Ovary (tissue), 9 donors: ENCODE measurements around the gene CALR3. TPM values are rescaled to one million over a fixed set of nuclear protein-coding genes. Genes with fewer than 3 reads are reported as not detected.
"Not testable (repeated sequence)": the region's sequence is repeated elsewhere in the genome, so short reads cannot be mapped to it uniquely, and the experiment has no call there.

Source experiments
- DNase-seq, 5 donors: peaks; one replicate each; pipeline ENCODE4 v3.0.0-alpha.2; 2019 to 2020
- H3K27ac ChIP-seq, 2 donors: fragments of 200-600 bp; one replicate each; pipeline versions ENCODE4 v1.5.1 to v1.8.0; 2019 to 2022
- H3K27me3 ChIP-seq: fragments of 200-600 bp; one replicate; pipeline ENCODE4 v1.8.0; 2022
- H3K36me3 ChIP-seq: fragments of 200-600 bp; sonication (generic); one replicate; pipeline ENCODE4 v1.5.1; 2019
- H3K4me1 ChIP-seq: one replicate; pipeline ENCODE4 v1.8.1; 2013; ENCODE audit warnings: mild to moderate bottlenecking, moderate library complexity; ENCODE audit not compliant: insufficient read depth
- H3K4me3 ChIP-seq: fragments of 200-600 bp; sonication (generic); one replicate; pipeline ENCODE4 v1.5.1; 2017
- H3K9me3 ChIP-seq, 2 donors: fragments of 200-600 bp in 1 of 2; sonication (generic) in 1 of 2; one replicate each; pipeline versions ENCODE4 v1.5.1 to v1.8.1; 2013 to 2019; ENCODE audit warnings: mild to moderate bottlenecking in 1 of 2, moderate library complexity in 1 of 2
- CTCF ChIP-seq, 3 donors: fragments of 450-650 bp in 2 of 3; fragments of 200-600 bp in 1 of 3; IDR thresholded peaks; one replicate each; pipeline versions ENCODE4 v1.5.1 to v1.8.0; 2016 to 2022; ENCODE audit warnings: antibody characterized with exemption in 3 of 3, mild to moderate bottlenecking in 1 of 3
- EP300 ChIP-seq: sonication (generic); formaldehyde crosslinking; IDR thresholded peaks from one replicate; pipeline ENCODE4 v1.6.1; 2017; ENCODE audit warnings: antibody characterized with exemption
- POLR2A ChIP-seq: fragments of 450-650 bp; IDR thresholded peaks from one replicate; pipeline ENCODE4 v1.6.1; 2017; ENCODE audit warnings: antibody characterized with exemption, mild to moderate bottlenecking, moderate library complexity
- WGBS, 3 donors: extraction: QIAGEN DNeasy Blood & Tissue Kit in 1 of 3; methylation state at CpG; one replicate each; pipeline versions ENCODE4 v1.1.5 to v1.1.7; 2013 to 2017; 5-methylcytosine and 5-hydroxymethylcytosine counted together
- intact Hi-C, 4 donors: fragments of 100-400 bp; cut with DNase I; formaldehyde crosslinking; loops; one replicate each; pipeline versions ENCODE4 v1.11.0 to v1.15.1; 2022 to 2023
- polyA plus RNA-seq, 2 donors: library from polyadenylated mRNA; stranded (reverse); fragments of 200-250 nt in 1 of 2; fragments of 350-450 nt in 1 of 2; fragmentation: Illumina TruSeq in 1 of 2; extraction: RNeasy Lipid Tissue Mini Kit (QIAGEN cat#74804) in 1 of 2; gene quantifications; one replicate each; pipeline ENCODE4 v1.2.3, GENCODE V29; 2013 to 2014
- total RNA-seq, 7 donors: library from RNA; depleted of rRNA in 2 of 7; stranded (reverse); fragments of >200 nt in 2 of 7; fragmentation: NEBNext Ultra II Directional in 3 of 7; extraction: Animal tissue kit (Norgen Biotek cat#: 25700) in 3 of 7; gene quantifications; one replicate each; pipeline versions ENCODE4 v1.1.0 to v1.2.4, GENCODE V29; 2016 to 2023
- donor health status: DM: no; HTN: no; CAD: no; lungs with moderate emphysema.
- donor health status: DM: no; HTN: no; CAD: no.
- donor health status: Bipolar disorder and iron deficiency.
- donor health status: DM: yes; HTN: yes; CAD: no.
- donor health status: DM: no; HTN: no; CAD: no.
- donor health status: DM: yes; HTN: yes; CAD: no.

The CALR3 gene
- total and polyA plus RNA-seq, 9 donors = not detected

- H3K4me3 ChIP-seq = peak overlapping the region; percentile 91
- no peaks in the 10 kb centered on the region for H3K9me3 ChIP-seq
- H3K4me1 ChIP-seq = no peaks in the 10 kb centered on the region
- TF ChIP-seq CTCF (IDR thresholded peaks at IDR 0.05) (no peak), POLR2A (no peak), EP300 (no peak)
- peak overlapping the region in 1 of 2 donors; percentile 3 for H3K27ac ChIP-seq
- no peaks in the 10 kb centered on the region for H3K27me3 ChIP-seq
- intact Hi-C loops = no loop called here
- 1% methylated on average over 49 to 67 of the region's 67 CpGs for WGBS, 3 donors
- DNase-seq = peak in 1 of 5 donors; percentile 28
- no peaks in the 10 kb centered on the region for H3K36me3 ChIP-seq
Observed at GRCh38 chr19:16470911-16471811, 24.8 kb downstream of the CALR3 start.

DNA sequence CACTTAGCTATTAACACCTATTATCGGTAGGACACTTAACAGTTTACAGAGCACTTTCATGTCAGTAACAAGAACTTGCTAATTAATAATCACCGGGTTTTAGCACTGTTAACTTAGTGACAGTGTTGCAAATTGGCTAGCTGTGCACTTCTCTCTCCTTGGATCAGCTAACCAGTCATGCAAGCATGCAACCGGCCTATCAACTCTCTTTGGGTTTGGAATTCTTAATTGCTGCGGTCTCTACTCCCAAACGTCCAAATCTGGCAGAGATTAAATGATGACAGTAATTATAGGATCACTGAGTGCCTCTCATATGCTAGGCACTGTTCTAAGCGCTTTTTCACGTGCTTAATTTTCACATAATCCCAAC is 25.4 kb downstream of the CALR3 start:
- H3K27ac ChIP-seq = no peak overlapping the region
- H3K4me1 ChIP-seq = no peaks in the 10 kb centered on the region
- no peak for TF ChIP-seq EP300

GRCh38 chr19:16467581-16467980 is 28.4 kb downstream of the CALR3 start:
- Histone ChIP-seq H3K27me3 (no peaks in the 10 kb centered on the region), H3K9me3 (no peaks in the 10 kb centered on the region), H3K27ac (no peak overlapping the region), H3K36me3 (no peaks in the 10 kb centered on the region), H3K4me3 (no peak overlapping the region), H3K4me1 (peaks cover 13% of the 10 kb centered on the region)
- no peak for DNase-seq
- no peak for TF ChIP-seq CTCF (IDR thresholded peaks at IDR 0.05)
- TF ChIP-seq POLR2A = no peak
- TF ChIP-seq EP300 = no peak
- WGBS, 3 donors = 69 to 83% (median 69%) methylated on average over 6 of the region's 6 CpGs
- intact Hi-C loops = no loop called here

More for the DNA sequence above, 25.4 kb downstream of the CALR3 start:
- Histone ChIP-seq H3K9me3 (no peaks in the 10 kb centered on the region), H3K36me3 (no peaks in the 10 kb centered on the region), H3K4me3 (peak overlapping the region; percentile 91), H3K27me3 (no peaks in the 10 kb centered on the region)
- intact Hi-C loops = no loop called here
- WGBS, 3 donors = 14 to 20% (median 17%) methylated on average over 7 of the region's 7 CpGs
- no peak for DNase-seq

DNA sequence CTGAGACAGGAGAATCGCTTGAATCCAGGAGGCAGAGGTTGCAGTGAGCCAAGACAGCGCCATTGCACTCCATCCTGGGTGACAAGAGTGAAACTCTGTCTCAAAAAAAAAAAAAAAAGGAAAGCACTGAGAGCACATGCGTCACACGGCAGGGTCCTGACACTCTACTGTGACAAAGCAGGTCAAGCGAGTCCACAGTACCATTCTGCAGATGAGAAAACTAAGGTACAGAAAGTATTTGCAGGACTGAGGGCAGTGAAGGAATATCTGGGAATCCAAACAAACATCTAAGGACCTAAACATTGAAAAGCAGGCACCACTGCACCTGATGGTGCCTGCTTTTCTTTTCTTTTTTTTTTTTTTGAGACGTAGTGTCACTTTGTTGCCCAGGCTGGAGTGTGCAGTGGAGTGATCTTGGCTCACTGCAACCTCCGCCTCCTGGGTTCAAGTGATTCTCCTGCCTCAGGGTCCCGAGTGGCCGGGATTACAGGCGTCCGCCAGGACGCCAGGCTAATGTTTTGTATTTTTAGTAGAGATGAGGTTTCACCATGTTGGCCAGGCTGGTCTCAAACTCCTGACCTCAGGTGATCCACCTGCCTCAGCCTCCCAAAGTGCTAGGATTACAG is 29.1 kb downstream of the CALR3 start:
- H3K36me3 ChIP-seq, DNase-seq, intact Hi-C loops, H3K4me3 ChIP-seq, H3K9me3 ChIP-seq, H3K27ac ChIP-seq, H3K27me3 ChIP-seq: not testable (repeated sequence)
- H3K4me1 ChIP-seq = peaks cover 13% of the 10 kb centered on the region
- 81 to 90% (median 84%) methylated on average over 12 of the region's 12 CpGs for WGBS, 3 donors

DNA sequence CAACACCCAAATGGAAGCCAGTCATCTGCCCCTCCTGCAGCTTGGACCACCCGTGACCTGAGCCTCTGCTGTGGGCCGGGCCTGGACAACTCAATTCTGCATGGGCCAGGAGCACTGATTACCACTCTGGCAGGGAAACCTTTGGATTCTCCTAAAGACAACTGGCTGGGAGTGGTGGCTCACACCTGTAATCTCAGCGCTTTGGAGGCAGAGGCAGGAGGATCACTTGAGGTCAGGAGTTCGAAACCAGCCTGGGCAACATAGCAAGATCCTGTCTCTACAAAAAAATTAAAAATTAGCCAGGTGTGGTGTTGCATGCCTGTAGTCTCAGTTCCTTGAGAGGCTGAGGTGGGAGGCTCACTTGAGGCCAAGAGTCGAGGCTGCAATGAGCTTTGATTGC is 30.7 kb downstream of the CALR3 start:
- no peak overlapping the region for H3K4me3 ChIP-seq
- DNase-seq = no peak
- no peaks in the 10 kb centered on the region for H3K36me3 ChIP-seq
- peaks cover 13% of the 10 kb centered on the region for H3K4me1 ChIP-seq
- no peak for TF ChIP-seq CTCF (IDR thresholded peaks at IDR 0.05)
- H3K27me3 ChIP-seq = no peaks in the 10 kb centered on the region
- intact Hi-C loops = no loop called here
- no peak overlapping the region for H3K27ac ChIP-seq
- WGBS, 3 donors = 92 to 97% (median 96%) methylated on average over 5 of the region's 5 CpGs
- no peaks in the 10 kb centered on the region for H3K9me3 ChIP-seq
